IPS-NIHi7 (cell line): ENCODE results near the gene SCGB3A2.

ENCODE experiments used
- DNase-seq: peaks from one replicate; pipeline ENCODE4 v3.0.0; 2012; ENCODE audit warnings: mixed read lengths; ENCODE audit errors: extremely low spot score

Gene SCGB3A2

GRCh38 chr5:147904110-147904509 lies 25.6 kb downstream of the SCGB3A2 start:
- DNase-seq, result no peak

DNA sequence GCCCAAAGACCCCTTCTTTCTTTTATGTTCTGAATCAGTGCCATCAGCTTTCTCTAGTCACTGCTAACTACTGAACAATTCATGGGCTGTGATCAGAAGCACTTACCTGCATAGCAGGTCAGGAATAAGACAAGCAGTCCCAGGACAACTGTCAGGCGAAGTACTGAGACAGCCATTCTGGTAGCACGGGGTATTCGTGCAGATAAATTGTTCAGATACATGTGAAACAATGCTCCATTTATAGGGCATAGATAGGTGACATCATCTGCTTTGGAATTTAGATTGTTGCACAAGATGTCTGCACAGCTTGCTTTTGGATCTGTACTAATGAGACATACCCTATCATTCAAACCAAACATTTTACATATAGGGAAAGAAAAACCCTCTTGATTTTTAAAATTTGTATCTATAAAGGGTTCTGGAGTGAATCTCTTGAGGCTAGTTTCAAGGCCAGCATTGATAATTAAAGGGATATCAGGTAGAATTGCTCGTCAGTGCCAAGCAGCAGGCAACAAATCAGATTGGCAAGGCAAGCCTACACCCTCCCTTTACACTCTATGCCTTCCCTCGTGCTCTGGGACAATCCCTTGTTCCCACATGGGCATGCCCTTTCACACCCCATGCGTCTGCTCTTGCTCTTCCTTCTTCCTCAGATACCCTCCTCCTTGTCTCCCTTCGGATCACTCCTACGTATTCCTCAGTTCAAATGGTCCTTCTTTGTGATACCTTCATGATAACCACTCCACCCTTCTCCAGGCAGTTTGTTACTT lies 28.0 kb downstream of the SCGB3A2 start, which contains the start of gene C5orf46:
C5orf46 (minus strand) TSS at position 213 of the 770 bp plus-strand sequence; CDS start at position 176, 37 bp downstream.
- DNase-seq, result no peak

DNA sequence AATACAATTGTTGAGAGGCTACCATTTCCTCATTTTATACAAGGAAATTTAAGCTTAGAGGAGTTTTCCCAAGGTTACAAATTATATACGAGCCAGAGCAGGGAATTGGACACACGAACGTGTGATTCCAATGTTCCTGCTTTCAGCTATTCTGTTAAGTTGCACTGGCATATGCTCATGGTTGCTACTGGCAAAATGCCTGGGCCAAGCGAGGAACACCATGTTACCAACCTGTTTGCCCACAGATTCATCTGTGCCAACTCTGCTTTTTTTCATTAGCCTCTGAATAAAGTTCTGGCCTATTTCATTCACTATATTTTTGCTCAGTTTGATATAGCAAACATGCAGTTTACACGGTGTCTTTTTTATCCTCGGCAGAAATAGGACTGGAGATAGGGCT lies 32.9 kb downstream of the SCGB3A2 start:
- DNase-seq, result no peak

DNA sequence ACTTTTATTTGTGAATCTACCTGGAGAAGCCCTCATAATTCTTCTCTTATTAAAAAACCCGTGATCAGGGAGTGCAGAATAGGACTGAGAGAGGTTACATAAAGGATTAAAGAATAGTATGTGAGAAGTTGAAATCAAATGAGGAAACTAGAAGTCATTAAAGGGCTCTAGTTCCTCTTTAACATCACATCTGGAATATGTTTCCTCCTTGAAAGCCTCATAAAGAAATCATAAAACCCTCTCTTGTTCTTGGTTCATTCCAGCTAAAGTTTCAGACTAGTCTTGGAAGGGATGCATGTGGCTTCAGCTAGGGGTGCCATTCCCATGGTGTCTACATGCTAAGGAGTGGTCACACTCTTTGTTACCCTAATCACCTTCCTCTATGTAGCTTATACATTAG lies 33.5 kb downstream of the SCGB3A2 start:
- DNase-seq, result no peak

- DNase-seq, result no peak
Observed at GRCh38 chr5:147913786-147914185, 35.3 kb downstream of the SCGB3A2 start.

- no peak for DNase-seq
Observed at GRCh38 chr5:147918101-147918685, 39.7 kb downstream of the SCGB3A2 start.

- no peak for DNase-seq
Observed at GRCh38 chr5:147918899-147919298, 40.4 kb downstream of the SCGB3A2 start.

DNA sequence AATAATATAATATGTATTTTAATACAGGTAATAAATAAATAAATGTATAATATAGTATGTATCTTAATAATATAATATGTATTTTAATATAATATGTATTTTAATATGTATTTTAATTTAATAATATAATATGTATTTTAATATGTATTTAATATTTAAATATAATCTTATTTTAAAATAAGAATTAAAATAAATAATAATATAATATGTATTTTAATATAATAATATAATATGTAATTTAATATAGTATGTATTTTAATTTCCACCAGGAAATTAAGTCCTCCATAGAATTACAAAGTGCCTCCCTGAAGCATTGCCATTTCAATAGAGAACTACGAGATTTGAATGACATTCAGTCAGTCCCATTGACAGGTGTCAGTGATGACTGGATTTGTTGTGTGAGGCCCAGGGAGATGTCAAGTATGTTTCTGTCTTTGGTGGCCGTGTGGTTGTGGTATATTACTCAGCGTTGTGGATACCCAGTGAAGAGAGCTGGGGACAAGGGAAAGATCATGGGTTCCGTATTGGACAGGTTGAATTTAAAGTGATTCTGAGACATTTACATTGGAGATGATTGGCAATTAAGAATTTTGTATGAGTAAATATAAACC lies 42.0 kb downstream of the SCGB3A2 start:
- DNase-seq, result no peak

GRCh38 chr5:147921136-147921535 lies 42.6 kb downstream of the SCGB3A2 start:
- no peak for DNase-seq

- no peak for DNase-seq
Observed at GRCh38 chr5:147925020-147925419, 46.5 kb downstream of the SCGB3A2 start.

- no peak for DNase-seq
Observed at GRCh38 chr5:147927901-147928300, 49.4 kb downstream of the SCGB3A2 start.

- no peak for DNase-seq
Observed at GRCh38 chr5:147930769-147931168, 52.3 kb downstream of the SCGB3A2 start.
